Psoas muscle (tissue), 8 donors: ENCODE measurements around the gene RAPGEF3. TPM values are rescaled to one million over a fixed set of nuclear protein-coding genes. Genes with fewer than 3 reads are reported as not detected.

Experiments
- ATAC-seq, 4 donors: fragments of 200-7000 bp; cut with Tn5 transposase; one replicate each; pipeline ENCODE4 v1.9.1; 2020; ENCODE audit warnings: moderate library complexity in 3 of 4, mild to moderate bottlenecking in 2 of 4
- DNase-seq, 2 donors: peaks; one replicate each; pipeline ENCODE4 v3.0.0-alpha.2; 2020
- H3K27ac ChIP-seq: fragments of 200-600 bp; one replicate; pipeline ENCODE4 v1.8.0; 2022
- H3K27me3 ChIP-seq, 3 donors: fragments of 200-600 bp in 1 of 3; one replicate each; pipeline versions ENCODE4 v1.6.1 to v1.8.0; 2013 to 2022; ENCODE audit warnings: low read length in 2 of 3, mild to moderate bottlenecking in 2 of 3, moderate library complexity in 1 of 3; ENCODE audit not compliant: insufficient read depth in 3 of 3
- H3K36me3 ChIP-seq, 2 donors: fragments of 200-600 bp in 1 of 2; one replicate each; pipeline versions ENCODE4 v1.6.1 to v1.8.0; 2013 to 2022; ENCODE audit warnings: low read depth in 1 of 2, mild to moderate bottlenecking in 1 of 2, moderate library complexity in 1 of 2; ENCODE audit not compliant: insufficient read depth in 1 of 2
- H3K4me1 ChIP-seq: fragments of 200-600 bp; one replicate; pipeline ENCODE4 v1.8.0; 2022
- H3K4me3 ChIP-seq: fragments of 200-600 bp; one replicate; pipeline ENCODE4 v1.8.0; 2022; ENCODE audit warnings: mild to moderate bottlenecking
- H3K9me3 ChIP-seq: fragments of 200-600 bp; one replicate; pipeline ENCODE4 v1.8.0; 2022
- CTCF ChIP-seq: fragments of 200-600 bp; IDR thresholded peaks from one replicate; pipeline ENCODE4 v1.8.0; 2022; ENCODE audit warnings: antibody characterized with exemption
- WGBS, 3 donors: extraction: QIAGEN DNeasy Blood & Tissue Kit; methylation state at CpG; one replicate each; pipeline versions ENCODE4 v1.1.6 to v1.1.7; 2013; 5-methylcytosine and 5-hydroxymethylcytosine counted together
- intact Hi-C, 2 donors: fragments of 100-400 bp; cut with DNase I; formaldehyde crosslinking; loops; one replicate each; pipeline versions ENCODE4 v1.11.0 to v1.14.2; 2022
- polyA plus RNA-seq, 3 donors: library from polyadenylated mRNA; stranded (reverse); fragments of 200-250 nt; gene quantifications; one replicate each; pipeline ENCODE4 v1.2.3, GENCODE V29; 2013
- total RNA-seq, 4 donors: library from RNA; stranded (reverse); fragmentation: NEBNext Ultra II Directional in 2 of 4; extraction: Animal tissue kit (Norgen Biotek cat#: 25700) in 2 of 4; gene quantifications; one replicate each; pipeline versions ENCODE4 v1.2.1 to v1.2.4, GENCODE V29; 2021 to 2023
- donor health status: healthy with polysubstance abuse.
- donor health status: DM: no; HTN: no; CAD: no; lungs with moderate emphysema.
- donor health status: Bipolar disorder and iron deficiency.
- donor health status: healthy.
- donor health status: DM: yes; HTN: yes; CAD: no.
- donor health status: DM: no; HTN: no; CAD: no.
- donor health status: DM: no; HTN: no; CAD: no.
- donor health status: DM: yes; HTN: yes; CAD: no.

Gene RAPGEF3
- total and polyA plus RNA-seq, 7 donors: 5.1 to 29.9 (median 14.7) TPM

GRCh38 chr12:47730341-47730744, 28.3 kb downstream of the RAPGEF3 start:
- intact Hi-C loops: no loop called here
- no peaks in the 10 kb centered on the region for H3K36me3 ChIP-seq
- no peak overlapping the region for H3K4me3 ChIP-seq
- TF ChIP-seq CTCF: no peak
- no peaks in the 10 kb centered on the region for H3K9me3 ChIP-seq
- peaks cover 19% of the 10 kb centered on the region for H3K4me1 ChIP-seq
- DNase-seq (peak in 1 of 2 donors; percentile 36), ATAC-seq (peak; percentile 73 to 87 (median 86))
- H3K27ac ChIP-seq: no peak overlapping the region
- H3K27me3 ChIP-seq: no peaks in the 10 kb centered on the region
- WGBS, 3 donors: 18 to 31% (median 27%) methylated on average over 8 of the region's 8 CpGs

GRCh38 chr12:47729233-47729632, 29.4 kb downstream of the RAPGEF3 start:
- Histone ChIP-seq H3K27me3 (no peaks in the 10 kb centered on the region), H3K4me3 (no peak overlapping the region), H3K4me1 (peaks cover 8% of the 10 kb centered on the region), H3K9me3 (no peaks in the 10 kb centered on the region), H3K27ac (no peak overlapping the region), H3K36me3 (no peaks in the 10 kb centered on the region)
- intact Hi-C loops: no loop called here
- ATAC-seq (no peak), DNase-seq (no peak)
- WGBS, 3 donors: 66 to 71% (median 69%) methylated on average over 3 of the region's 3 CpGs
- TF ChIP-seq CTCF: no peak

GRCh38 chr12:47725893-47726292, 32.8 kb downstream of the RAPGEF3 start:
- no peak overlapping the region for H3K27ac ChIP-seq
- no peaks in the 10 kb centered on the region for H3K9me3 ChIP-seq
- no peak for TF ChIP-seq CTCF
- H3K36me3 ChIP-seq: no peaks in the 10 kb centered on the region
- WGBS, 3 donors: 61 to 69% (median 63%) methylated on average over 5 of the region's 5 CpGs
- no peak overlapping the region for H3K4me3 ChIP-seq
- intact Hi-C loops: no loop called here
- DNase-seq (no peak), ATAC-seq (peak in 1 of 4 donors; percentile 33)
- no peaks in the 10 kb centered on the region for H3K27me3 ChIP-seq
- peaks cover 10% of the 10 kb centered on the region for H3K4me1 ChIP-seq

- TF ChIP-seq CTCF: no peak
- ATAC-seq: no peak
- no peak within 1 kb of the TSS for H3K4me3 ChIP-seq
- peaks cover 7% of the 10 kb centered on the region for H3K4me1 ChIP-seq
- H3K27me3 ChIP-seq: no peaks in the 10 kb centered on the region
- no peak within 1 kb of the TSS for H3K27ac ChIP-seq
- H3K9me3 ChIP-seq: no peaks in the 10 kb centered on the region
- no peak for DNase-seq
- intact Hi-C loops: no loop called here
- 74 to 87% (median 84%) methylated on average over 8 of the region's 8 CpGs for WGBS, 3 donors
- no peaks in the 10 kb centered on the region for H3K36me3 ChIP-seq
Observed at GRCh38 chr12:47725091-47725772, 33.4 kb downstream of the RAPGEF3 start, which contains the start of gene ENDOU. ENDOU (minus strand) TSS chr12:47725490; CDS start chr12:47725413, 77 bp downstream.
